HG03571 (cell line): ENCODE results near the gene ISG20L2.

ENCODE experiments used
- ATAC-seq: cut with Tn5 transposase; IDR thresholded peaks from one replicate; pipeline ENCODE4 v1.9.1; 2021; ENCODE audit not compliant: unreplicated experiment

Gene ISG20L2

GRCh38 chr1:156691665-156692440 is 36.7 kb downstream of the ISG20L2 start:
- no peak for ATAC-seq

DNA sequence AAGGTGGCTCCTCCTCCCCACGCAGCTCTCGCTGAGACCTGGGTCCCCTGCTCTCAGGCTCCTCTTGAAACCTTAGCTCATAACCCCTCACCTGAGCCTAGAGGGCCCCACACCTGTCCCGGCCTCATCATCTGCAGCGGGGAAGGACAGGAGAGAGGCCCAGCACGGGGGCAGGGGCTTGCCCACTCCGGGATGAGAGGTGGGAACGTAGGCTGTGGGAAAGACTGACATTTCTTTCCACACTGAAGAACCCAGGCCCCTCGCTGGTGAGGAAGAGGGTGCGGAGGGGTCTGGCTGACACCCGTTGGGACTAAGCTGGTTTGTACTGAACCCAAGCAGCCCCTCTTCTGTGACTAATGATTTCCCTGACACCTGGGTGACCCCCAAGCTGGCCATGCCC is 37.4 kb downstream of the ISG20L2 start:
- no peak for ATAC-seq

GRCh38 chr1:156690675-156691036 is 37.9 kb downstream of the ISG20L2 start:
- no peak for ATAC-seq

- no peak for ATAC-seq
Observed at GRCh38 chr1:156689953-156690674, 38.5 kb downstream of the ISG20L2 start.

- ATAC-seq: no peak
Observed at GRCh38 chr1:156689035-156689952, 39.3 kb downstream of the ISG20L2 start.

DNA sequence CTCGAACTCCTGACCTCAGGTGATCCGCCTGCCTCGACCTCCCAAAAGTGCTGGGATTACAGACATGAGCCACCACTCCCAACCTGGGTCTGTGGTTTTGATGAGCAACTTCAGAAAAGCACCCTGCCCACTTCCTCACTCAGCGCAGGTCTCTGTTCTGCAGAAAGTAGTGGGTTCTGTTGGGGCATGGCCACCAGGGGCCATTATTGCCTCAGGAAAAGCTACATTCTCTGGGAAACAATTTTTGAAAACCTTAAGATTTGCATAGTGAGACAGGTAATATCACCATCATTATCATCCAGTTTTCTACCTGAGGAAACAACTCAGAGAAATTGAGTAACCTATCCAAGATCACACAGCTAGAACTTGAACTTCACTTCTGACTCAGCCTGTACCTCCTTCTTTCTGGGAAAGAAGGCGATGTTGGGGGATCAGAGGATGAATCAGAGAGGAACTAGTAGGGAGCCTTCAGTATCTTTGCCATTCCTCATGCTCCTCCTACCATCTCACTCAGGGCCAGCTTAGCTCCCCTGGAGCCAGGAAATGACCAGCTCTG is 44.3 kb downstream of the ISG20L2 start:
- no peak for ATAC-seq

DNA sequence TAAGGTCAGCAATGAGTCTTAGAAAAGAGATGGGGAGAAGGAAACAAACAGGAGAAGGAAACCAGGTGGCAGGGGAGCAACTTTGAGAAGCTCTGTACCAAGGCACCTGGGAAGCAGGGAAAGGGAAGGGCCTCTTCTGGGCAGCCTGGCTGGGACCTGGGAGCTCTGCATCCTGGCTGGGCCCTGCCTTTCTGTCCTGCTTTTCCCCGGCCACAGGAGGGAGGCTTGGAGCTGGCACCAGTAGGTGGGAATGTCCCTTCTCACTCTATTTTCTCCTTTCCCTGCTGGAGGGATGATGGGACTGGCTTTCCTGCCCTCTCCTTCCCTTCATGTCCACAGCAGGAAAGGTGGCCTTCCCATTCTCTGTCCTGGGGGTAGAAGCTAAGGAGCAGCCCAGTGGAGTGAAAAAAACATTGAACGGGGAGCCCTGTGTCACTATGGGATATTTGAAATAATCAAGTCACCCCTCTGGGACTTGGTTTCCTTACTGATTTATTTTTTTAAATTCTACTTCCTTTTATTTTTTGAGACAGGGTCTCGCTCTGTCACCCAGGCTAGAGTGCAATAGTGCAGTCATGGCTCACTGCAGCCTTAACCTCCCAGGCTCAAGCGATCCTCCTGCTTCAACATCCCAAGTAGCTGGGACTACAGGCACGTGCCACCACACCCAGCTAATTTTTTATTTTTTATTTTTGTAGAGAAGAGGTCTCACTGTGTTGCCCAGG is 46.2 kb downstream of the ISG20L2 start:
- ATAC-seq: no peak

DNA sequence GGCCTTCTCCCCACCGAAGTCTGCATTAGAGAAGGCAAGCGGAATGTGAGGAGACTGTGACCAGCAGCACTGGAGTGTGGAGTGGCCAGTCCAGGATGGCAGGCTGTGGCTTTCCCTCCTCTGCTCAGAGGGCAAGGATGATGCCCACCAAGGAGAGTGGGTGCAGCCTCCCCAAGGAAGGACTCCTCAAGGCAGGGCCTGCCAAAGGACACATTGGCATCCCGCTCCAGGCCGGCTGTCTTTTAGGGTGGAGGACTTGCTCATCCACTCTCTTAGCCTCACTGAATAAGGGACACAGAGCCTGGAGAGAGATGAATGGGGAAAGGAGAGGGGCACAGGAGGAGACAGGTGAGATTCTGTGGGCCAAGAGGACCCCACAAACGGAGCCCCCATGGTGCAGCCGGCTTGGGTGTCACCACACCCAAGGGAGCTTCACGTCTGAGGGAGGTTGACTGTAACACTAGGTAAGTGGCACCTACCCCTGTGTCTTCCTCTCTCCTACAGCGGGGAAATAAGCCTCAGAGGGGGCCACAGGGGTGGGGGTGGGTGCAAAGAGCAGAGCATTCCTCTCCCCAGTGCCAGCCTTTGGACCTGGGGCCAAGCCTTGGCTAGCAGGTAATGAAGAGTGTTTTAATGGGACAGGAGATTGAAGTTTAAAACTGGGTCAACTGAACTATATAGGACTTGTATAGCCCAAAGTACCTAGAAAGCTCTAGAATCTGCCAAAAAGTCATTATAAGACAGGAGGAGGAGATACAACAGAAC is 47.2 kb downstream of the ISG20L2 start:
- no peak for ATAC-seq

DNA sequence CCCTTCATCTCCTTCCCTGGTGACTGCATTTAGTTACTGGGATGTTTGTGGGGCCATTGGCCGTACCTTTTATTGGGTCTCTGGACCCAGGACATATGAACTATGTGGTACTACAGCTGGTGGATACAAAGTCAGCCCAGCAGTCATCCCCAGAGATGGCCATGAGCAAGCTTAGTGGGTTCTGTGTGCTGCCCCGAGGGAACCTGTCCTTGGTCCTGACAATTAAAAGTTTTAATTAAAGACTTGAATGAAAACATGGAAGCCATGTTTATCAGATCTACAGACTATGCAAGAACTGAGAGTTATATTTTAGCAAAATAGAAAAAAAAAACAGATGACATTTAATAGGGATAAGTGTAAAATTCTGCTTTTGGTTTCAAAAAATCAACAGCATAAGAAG is 48.5 kb downstream of the ISG20L2 start:
- no peak for ATAC-seq

GRCh38 chr1:156677616-156678596 is 50.7 kb downstream of the ISG20L2 start:
- no peak for ATAC-seq

GRCh38 chr1:156676820-156677615 is 51.5 kb downstream of the ISG20L2 start, which contains the start of gene NES:
NES (minus strand) TSS chr1:156677407; CDS start chr1:156677264, 143 bp downstream.
- no peak for ATAC-seq

DNA sequence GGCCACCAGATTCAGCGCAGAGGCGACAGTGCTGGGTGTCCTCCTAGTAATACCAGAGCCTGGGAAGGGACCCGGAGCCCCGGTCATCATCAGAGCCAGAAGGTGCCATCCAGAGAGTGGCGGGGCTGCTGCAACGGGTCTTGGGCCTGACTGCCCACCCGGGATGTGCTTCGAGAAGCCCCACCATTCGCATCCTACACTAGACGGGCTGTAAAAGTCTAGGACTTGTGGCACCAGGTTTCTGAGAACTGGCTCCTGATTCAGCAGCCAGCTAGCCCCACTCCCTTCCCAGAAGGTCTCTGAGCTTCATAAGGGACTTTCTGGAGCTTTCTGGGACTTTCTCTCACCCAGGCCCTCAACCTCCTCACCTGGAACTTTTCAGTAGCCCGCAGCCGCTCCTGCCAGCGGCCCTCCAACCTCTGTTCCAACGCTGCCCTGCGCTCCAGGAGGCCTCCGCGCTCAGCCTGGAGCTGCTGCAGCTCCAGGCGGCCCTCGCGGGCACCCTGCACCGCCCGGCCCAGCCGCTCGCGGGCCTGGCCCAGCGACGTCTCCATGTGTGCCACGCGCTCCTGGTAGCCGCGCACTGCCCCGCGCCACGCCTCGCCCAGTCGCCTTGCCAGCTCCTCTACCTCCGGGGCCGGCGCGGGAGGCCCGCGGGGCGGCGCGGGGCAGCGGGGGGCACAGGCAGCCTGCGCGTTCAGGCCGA is 52.3 kb downstream of the ISG20L2 start:
- no peak for ATAC-seq

GRCh38 chr1:156675210-156676113 is 53.1 kb downstream of the ISG20L2 start:
- no peak for ATAC-seq

DNA sequence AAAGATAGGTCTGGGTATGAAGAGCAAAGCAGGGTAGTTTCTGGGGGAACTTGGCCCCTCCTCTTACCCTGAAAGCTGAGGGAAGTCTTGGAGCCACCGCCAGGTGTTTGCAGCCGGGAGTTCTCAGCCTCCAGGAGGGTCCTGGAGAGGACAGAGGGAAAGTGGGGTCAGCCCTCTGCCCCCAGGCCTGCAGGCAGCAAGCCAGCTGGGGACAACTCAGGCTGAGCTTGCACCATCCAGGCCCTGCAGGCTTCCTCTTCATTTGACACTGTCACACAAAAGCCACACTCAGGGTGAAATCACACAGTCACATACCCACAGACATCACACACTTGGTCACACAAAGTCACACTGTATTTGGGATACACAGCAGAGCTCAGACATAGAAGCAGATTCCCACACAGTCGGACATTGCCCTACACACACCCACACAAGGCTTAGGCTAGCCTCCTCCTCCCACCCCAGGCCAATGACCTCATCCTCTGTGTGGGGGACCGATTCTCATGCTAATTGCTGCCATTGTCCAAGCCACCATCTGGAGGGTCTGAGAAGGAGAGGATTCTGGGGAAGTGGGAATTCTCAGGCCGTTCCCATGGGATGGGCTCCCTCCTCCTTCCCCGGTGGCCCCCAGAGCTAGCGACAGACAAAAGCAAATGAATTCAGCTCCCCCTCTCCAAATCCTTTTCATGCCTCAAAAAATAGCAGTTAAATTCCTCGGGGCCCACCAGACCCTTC is 55.0 kb downstream of the ISG20L2 start:
- ATAC-seq: no peak
